Measurements from ENCODE around the gene DAAM2. TPM values are rescaled to one million over a fixed set of nuclear protein-coding genes. Genes with fewer than 3 reads are reported as not detected.

DAAM2 gene
- total and polyA plus RNA-seq, 9 of the 15 experiments (the other 6 are each of a cell fraction or from before 2014, with no cell fraction given) = 0.01 to 0.07 TPM; not detected in 7

DNA sequence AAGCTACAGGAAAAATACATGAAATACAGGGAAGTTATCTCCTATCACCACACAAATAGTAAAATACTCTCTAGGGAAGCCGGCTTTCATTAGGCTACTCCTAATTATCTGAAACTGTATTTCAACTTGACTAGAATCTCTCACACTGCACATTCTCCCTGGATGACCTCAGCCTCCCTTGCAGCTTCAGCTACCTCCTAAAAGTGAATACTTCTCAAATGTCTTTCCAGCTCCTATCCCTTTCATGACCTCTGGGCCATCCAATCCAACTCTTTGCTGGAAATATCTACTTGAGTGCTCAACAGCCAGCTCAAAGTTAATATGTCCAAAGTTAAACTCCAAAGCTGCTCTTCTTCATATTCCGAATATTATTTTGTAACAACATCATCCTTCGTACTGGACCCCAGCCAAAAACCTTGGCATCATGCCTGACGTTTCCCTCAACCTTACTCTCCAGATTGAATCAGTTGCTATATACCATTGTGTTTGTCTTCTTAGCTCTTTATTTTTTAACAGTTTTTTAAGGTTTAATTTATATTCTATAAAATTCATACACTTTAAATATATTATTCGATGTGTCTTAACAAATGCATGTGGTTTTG is 37.6 kb upstream of the DAAM2 start:
- H3K4me1 ChIP-seq (replicated peaks in 1 of 2; ENCODE audit: control insufficient read depth in 2 of 2, insufficient read depth in 2 of 2, low read length in 2 of 2) = no peaks in the 10 kb centered on the region
- in situ Hi-C loops (cut with MboI) (no loop called here), intact Hi-C loops (cut with micrococcal nuclease) (no loop called here)
- FAIRE-seq = no peak
- H3K27me3 ChIP-seq (ENCODE audit: control insufficient read depth in 2 of 2, insufficient read depth in 2 of 2, low read length in 2 of 2) = no peaks in the 10 kb centered on the region; a peak in 2 of 5 replicates
- ChIA-PET POLR2A (interaction anchor here (0.5 kb wide), 1 partner anchor 823 kb away, joined by 4 read pairs; no protein-coding TSS in a partner anchor), CTCF (ENCODE audit: low intra/inter-chr PET ratio) (no interaction called here)
- no peak overlapping the region for H3K4me3 ChIP-seq
- no peak for DNase-seq (ENCODE audit: extremely low read depth in 1 of 4, low spot score in 3 of 4)
- no peak overlapping the region for H3K27ac ChIP-seq (ENCODE audit: extremely low read depth, low read depth, low read length)
- no peak overlapping the region for H3K9ac ChIP-seq (ENCODE audit: insufficient read depth in 1 of 2, low read depth in 2 of 2, low read length in 2 of 2)
- no TSS peak for BruUV-seq (replicated peaks)
- H4K20me1 ChIP-seq (replicated peaks; ENCODE audit: control insufficient read depth, insufficient read depth, low read length) = no peaks in the 10 kb centered on the region
- no peak for TF ChIP-seq ZNF354B (CRISPR knock-in tag; IDR thresholded peaks at IDR 0.05)
- TF ChIP-seq NFIC (IDR thresholded peaks at IDR 0.05) = peak; percentile 35; the same call in 1 of the 2 replicates
- no peaks in the 10 kb centered on the region for H3K36me3 ChIP-seq (ENCODE audit: control insufficient read depth, insufficient read depth, low read length)
- H2AFZ ChIP-seq (ENCODE audit: low read depth, low read length) = no peak overlapping the region
- no peak for ATAC-seq
- no peaks in the 10 kb centered on the region for H3K9me3 ChIP-seq (replicated peaks; ENCODE audit: control insufficient read depth, insufficient read depth, low read depth, low read length)
- WGBS (ENCODE audit: insufficient coverage, low coverage, missing lambda C conversion rate) = under 1% methylated on average over 5 of the region's 5 CpGs
- H3K79me2 ChIP-seq (ENCODE audit: control insufficient read depth, insufficient read depth, low read length) = no peaks in the 10 kb centered on the region
- no peak overlapping the region for H3K4me2 ChIP-seq (ENCODE audit: insufficient read depth, low read length)
- H3K9me1 ChIP-seq (ENCODE audit: control insufficient read depth, insufficient read depth, low read length) = no peaks in the 10 kb centered on the region

DNA sequence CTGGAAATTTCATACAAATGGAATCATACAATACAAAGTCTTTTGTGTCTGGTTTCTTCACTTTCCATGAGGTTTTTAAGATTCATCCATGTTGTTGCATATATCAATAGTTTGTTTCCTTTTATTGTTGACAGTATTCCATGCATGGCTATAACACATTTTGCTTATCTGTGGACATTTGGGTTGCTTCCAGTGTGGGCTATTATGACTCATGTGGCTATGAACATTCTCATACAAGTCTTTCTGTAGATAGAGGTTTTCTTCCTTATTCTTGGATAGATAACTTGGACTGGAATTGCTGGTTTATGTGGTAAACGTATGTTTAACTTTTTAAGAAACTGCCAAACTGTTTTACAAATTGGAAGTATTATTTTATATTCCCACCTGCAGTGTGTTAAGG is 36.9 kb upstream of the DAAM2 start:
- Histone ChIP-seq H3K27me3 (ENCODE audit: control insufficient read depth in 2 of 2, insufficient read depth in 2 of 2, low read length in 2 of 2) (no peaks in the 10 kb centered on the region; a peak in 2 of 5 replicates), H3K9me3 (replicated peaks; ENCODE audit: control insufficient read depth, insufficient read depth, low read depth, low read length) (no peaks in the 10 kb centered on the region), H3K27ac (ENCODE audit: extremely low read depth, low read depth, low read length) (no peak overlapping the region), H4K20me1 (replicated peaks; ENCODE audit: control insufficient read depth, insufficient read depth, low read length) (no peaks in the 10 kb centered on the region), H3K4me3 (no peak overlapping the region), H3K36me3 (ENCODE audit: control insufficient read depth, insufficient read depth, low read length) (no peaks in the 10 kb centered on the region), H3K9me1 (ENCODE audit: control insufficient read depth, insufficient read depth, low read length) (no peaks in the 10 kb centered on the region), H3K4me2 (ENCODE audit: insufficient read depth, low read length) (no peak overlapping the region), H2AFZ (ENCODE audit: low read depth, low read length) (no peak overlapping the region), H3K79me2 (ENCODE audit: control insufficient read depth, insufficient read depth, low read length) (no peaks in the 10 kb centered on the region), H3K4me1 (replicated peaks in 1 of 2; ENCODE audit: control insufficient read depth in 2 of 2, insufficient read depth in 2 of 2, low read length in 2 of 2) (no peaks in the 10 kb centered on the region), H3K9ac (ENCODE audit: insufficient read depth in 1 of 2, low read depth in 2 of 2, low read length in 2 of 2) (no peak overlapping the region)
- WGBS (ENCODE audit: insufficient coverage, low coverage, missing lambda C conversion rate) = 0% methylated on average over 1 of the region's 1 CpG
- DNase-seq (ENCODE audit: extremely low read depth in 1 of 4, low spot score in 3 of 4) (no peak), ATAC-seq (no peak), FAIRE-seq (no peak)
- ChIA-PET POLR2A (no interaction called here), CTCF (ENCODE audit: low intra/inter-chr PET ratio) (no interaction called here)
- no peak for TF ChIP-seq CBFA2T3 (IDR thresholded peaks at IDR 0.05)
- TF ChIP-seq ERF (CRISPR knock-in tag; IDR thresholded peaks at IDR 0.05) = no peak
- no peak for TF ChIP-seq CBX1 (IDR thresholded peaks at IDR 0.05; ENCODE audit: low read depth)
- TF ChIP-seq ZNF143 (CRISPR knock-in tag; IDR thresholded peaks at IDR 0.05) = no peak
- TF ChIP-seq RFX7 (CRISPR knock-in tag; IDR thresholded peaks at IDR 0.05) = no peak
- TF ChIP-seq RBM39 (optimal IDR thresholded peaks at IDR 0.05; ENCODE audit: low read depth, low read length) = no peak
- no peak for TF ChIP-seq PYGO2 (tag; IDR thresholded peaks at IDR 0.05)
- no peak for TF ChIP-seq ZNF140 (CRISPR knock-in tag; IDR thresholded peaks at IDR 0.05)
- no peak for TF ChIP-seq ZBTB7A (IDR thresholded peaks at IDR 0.05; ENCODE audit: borderline replicate concordance, control insufficient read depth, low read depth, low read length)
- no peak for TF ChIP-seq MXI1 (IDR thresholded peaks at IDR 0.05; ENCODE audit: low read depth, low read length)
- no peak for TF ChIP-seq GABPB1 (CRISPR knock-in tag; IDR thresholded peaks at IDR 0.05)
- in situ Hi-C loops (cut with MboI) = no loop called here
- intact Hi-C loops (cut with micrococcal nuclease) = no loop called here
- no TSS peak for BruUV-seq (replicated peaks)
